Activated naive CD4-positive, alpha-beta T cell treated with anti-CD3 and anti-CD28 coated beads, Interleukin-2, amount 50 U/mL, for 72 hours (primary cell): ENCODE measurements around the gene MARCHF2. TPM values are rescaled to one million over a fixed set of nuclear protein-coding genes. Genes with fewer than 3 reads are reported as not detected.
"Not testable (repeated sequence)": the region's sequence is repeated elsewhere in the genome, so short reads cannot be mapped to it uniquely, and the experiment has no call there.

Experiments
- ATAC-seq, 2 donors: fragments of 150-1000 bp; cut with Tn5 transposase; 2 replicates each; pipeline ENCODE4 v1.10.0; 2021; ENCODE audit warnings: mild to moderate bottlenecking in 2 of 2, moderate library complexity in 2 of 2
- DNase-seq, 2 donors: peaks; one replicate each; pipeline ENCODE4 v3.0.0; 2021 to 2022; ENCODE audit warnings: low spot score in 2 of 2
- H3K27ac Mint-ChIP-seq, 2 donors: one replicate each; pipeline ENCODE4 v1.8.0; 2022; ENCODE audit warnings: mild to moderate bottlenecking in 2 of 2, mixed read lengths in 2 of 2
- H3K36me3 Mint-ChIP-seq, 2 donors: one replicate each; pipeline ENCODE4 v1.8.0; 2022; ENCODE audit warnings: mixed read lengths in 2 of 2
- H3K9me3 Mint-ChIP-seq, 2 donors: one replicate each; pipeline ENCODE4 v1.8.0; 2022; ENCODE audit warnings: mixed read lengths in 2 of 2
- total RNA-seq, 2 donors: library from RNA; stranded (reverse); gene quantifications; one replicate each; pipeline ENCODE4 v1.2.3, GENCODE V29; 2022

Gene MARCHF2
- total RNA-seq, 2 donors from 2014 or later = 7.3 to 14.9 TPM

DNA sequence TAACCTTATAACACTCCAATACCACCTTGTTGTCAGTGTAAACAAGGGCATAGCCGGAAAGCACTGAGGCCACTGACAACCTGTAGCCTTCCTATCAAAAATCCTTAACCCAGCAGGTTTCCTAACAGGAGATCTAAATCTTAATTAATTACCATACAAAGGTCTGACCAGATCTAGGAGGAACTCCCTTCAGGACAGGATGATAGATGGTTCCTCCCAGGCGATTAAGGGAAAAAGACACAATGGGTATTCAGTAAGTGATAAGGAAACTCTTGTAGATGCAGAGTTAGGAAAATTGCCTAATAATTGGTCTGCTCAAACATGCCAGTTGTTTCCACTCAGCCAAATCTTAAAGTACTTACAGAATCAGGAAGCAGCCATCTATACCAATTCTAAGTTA lies 28.0 kb upstream of the MARCHF2 start:
- peaks cover 5 to 15% of the 10 kb centered on the region in 2 donors for H3K36me3 Mint-ChIP-seq
- H3K27ac Mint-ChIP-seq, ATAC-seq, H3K9me3 Mint-ChIP-seq, DNase-seq: not testable (repeated sequence)

DNA sequence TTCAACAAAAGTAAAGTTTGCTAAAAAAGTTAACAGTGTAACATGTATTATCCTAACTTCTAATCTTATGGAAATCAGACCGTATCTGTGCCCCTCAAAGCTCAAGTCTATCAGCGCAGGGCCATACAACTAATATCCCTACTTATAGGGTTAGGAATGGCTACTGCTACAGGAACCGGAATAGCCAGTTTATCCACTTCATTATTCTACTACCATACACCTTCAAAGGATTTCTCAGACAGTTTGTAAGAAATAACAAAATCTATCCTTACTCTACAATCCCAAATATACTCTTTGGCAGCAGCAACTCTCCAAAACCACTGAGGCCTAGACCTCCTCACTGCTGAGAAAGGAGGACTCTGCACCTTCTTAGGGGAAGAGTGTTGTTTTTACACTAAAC lies 27.5 kb upstream of the MARCHF2 start:
- H3K27ac Mint-ChIP-seq, DNase-seq, ATAC-seq, H3K9me3 Mint-ChIP-seq: not testable (repeated sequence)
- peaks cover 5 to 15% of the 10 kb centered on the region in 2 donors for H3K36me3 Mint-ChIP-seq

DNA sequence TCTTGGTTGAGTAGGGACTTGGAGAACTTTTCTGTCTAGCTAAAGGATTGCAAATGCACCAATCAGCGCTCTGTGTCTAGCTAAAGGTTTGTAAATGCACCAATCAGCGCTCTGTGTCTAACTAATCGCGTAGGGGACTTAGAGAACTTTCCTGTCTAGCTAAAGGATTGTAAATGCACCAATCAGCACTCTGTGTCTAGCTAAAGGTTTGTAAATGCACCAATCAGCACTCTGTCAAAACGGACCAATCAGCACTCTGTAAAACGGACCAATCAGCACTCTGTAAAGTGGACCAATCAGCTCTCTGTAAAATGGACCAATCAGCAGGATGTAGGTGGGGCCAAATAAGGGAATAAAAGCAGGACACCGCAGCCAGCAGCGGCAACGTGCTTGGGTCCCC lies 26.7 kb upstream of the MARCHF2 start:
- ATAC-seq, H3K9me3 Mint-ChIP-seq, H3K27ac Mint-ChIP-seq, DNase-seq: not testable (repeated sequence)
- H3K36me3 Mint-ChIP-seq = peaks cover 5 to 15% of the 10 kb centered on the region in 2 donors

DNA sequence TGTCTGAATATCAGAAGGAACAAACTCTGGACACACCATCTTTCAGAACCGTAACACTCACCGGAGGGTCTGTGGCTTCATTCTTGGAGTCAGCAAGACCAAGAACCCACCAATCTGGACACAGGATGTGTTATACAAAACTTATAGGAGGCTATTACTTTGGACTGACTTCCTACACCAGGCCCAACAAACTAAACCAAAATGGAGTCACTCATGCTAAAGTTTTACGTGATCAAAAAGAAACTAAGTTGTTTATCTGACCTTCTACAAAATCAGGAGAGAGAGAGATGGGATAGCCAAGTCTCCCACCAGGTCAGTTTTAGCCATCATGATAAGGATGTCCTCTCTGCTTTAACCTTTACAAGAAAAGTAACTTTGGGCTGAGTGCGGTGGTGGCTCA lies 26.1 kb upstream of the MARCHF2 start:
- ATAC-seq (no peak), DNase-seq (no peak)
- Mint-ChIP-seq H3K36me3 (peaks cover 5 to 15% of the 10 kb centered on the region in 2 donors), H3K9me3 (peaks cover 0 to 7% of the 10 kb centered on the region in 2 donors), H3K27ac (no peak overlapping the region)

DNA sequence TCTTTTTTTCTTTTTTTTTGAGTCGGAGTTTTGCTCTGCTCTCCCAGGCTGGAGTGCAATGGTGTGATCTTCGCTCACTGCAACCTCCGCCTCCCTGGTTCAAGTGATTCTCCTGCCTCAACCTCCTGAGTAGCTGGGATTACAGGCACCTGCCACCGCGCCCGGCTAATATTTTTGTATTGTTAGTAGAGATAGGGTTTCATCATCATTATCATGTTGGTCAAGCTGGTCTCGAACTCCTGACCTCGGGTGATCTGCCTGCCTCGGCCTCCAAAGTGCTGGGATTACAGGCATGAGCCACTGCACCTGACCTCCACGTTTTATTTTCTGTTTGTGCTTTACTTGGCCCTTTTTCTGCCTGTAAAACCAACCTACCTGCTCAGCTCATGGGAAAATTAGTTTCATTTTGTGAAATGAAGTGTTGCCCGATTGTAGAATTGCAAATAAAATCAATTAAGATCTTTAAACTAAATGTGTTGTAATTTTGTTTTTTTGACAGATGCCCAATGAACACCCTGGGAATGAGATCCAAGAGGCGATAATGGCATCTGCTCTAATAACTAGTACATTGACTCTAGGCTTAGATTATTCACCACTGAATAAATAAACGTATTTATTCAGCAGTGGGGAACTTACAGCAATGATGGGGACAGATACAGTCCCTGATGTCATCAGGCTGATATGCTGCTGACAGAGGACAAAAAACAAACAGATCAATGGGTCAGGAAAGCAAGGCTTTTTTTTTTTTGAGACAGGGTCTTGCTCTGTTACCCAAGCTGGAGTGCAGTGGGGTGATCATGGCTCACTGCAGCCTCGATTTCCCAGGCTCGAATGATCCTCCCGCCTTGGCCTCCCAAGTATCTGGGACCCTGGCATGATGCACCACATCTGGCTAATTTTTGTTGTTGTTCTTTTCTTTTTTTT lies 25.2 kb upstream of the MARCHF2 start:
- ATAC-seq (no peak), DNase-seq (no peak)
- H3K27ac Mint-ChIP-seq = peak overlapping the region in 1 of 2 donors; percentile 44
- H3K36me3 Mint-ChIP-seq = peaks cover 5 to 15% of the 10 kb centered on the region in 2 donors
- peaks cover 0 to 7% of the 10 kb centered on the region in 2 donors for H3K9me3 Mint-ChIP-seq

DNA sequence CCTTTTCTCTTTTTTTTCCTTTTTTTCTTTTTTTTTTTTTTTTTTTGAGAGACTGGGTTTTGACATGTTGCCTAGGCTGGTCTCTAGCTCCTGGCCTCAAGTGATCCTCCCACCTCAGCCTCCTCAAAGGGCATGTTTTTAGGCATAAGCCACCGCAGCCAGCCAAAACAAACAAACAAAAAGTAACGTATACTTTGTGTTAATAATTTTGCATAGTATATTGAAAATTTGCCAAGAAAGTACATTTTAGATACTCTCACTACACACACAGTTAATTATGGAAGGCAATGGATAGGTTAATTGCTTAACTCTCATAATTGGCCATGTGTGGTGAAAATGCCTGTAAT lies 24.5 kb upstream of the MARCHF2 start:
- DNase-seq = no peak
- Mint-ChIP-seq H3K27ac (peak overlapping the region in 1 of 2 donors; percentile 50), H3K9me3 (peaks cover 0 to 7% of the 10 kb centered on the region in 2 donors), H3K36me3 (peaks cover 5 to 15% of the 10 kb centered on the region in 2 donors)
- ATAC-seq = no peak

DNA sequence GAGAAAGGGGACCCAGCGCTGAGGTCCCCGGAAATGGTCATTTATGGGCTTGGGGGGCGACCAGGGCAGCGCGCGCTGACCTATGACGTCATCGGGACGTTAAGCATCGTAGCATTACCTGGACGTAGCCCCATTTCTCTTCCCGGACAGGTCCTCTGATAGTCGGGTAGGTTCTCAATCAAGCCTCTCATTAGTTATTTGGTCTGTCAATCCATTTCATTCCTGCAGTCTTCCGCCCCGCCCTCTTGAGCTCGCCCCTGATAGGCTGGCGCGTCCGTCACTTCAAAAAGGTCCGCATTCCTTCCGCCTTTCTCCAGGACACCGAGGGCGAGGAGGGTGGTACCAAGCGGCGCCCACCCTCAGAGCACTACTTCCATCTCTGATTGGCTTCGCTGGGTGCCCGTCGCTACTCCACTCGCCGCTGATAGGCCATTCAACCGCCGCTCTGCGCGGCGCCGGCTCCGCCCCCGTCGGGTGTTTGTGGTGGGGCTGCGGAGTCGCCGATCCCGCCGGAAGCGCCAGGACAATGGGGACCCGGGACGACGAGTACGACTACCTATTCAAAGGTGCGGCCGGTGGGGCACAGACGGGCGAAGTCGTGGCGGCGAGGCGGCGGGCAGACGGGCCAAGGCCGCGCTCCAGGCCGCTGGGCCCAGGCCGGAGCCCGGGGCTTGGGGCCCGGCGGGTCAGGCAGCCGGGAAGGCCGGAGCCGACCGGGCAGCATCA lies 23.1 kb upstream of the MARCHF2 start, which contains the start of gene RAB11B:
Gene RAB11B (plus strand): TSS at position 470 of the 726 bp plus-strand sequence. CDS start 57 bp downstream, at position 527.
- H3K36me3 Mint-ChIP-seq = peaks cover 5 to 15% of the 10 kb centered on the region in 2 donors
- peak; percentile 96 to 100 for DNase-seq
- peak; percentile 92 to 93 for ATAC-seq

DNA sequence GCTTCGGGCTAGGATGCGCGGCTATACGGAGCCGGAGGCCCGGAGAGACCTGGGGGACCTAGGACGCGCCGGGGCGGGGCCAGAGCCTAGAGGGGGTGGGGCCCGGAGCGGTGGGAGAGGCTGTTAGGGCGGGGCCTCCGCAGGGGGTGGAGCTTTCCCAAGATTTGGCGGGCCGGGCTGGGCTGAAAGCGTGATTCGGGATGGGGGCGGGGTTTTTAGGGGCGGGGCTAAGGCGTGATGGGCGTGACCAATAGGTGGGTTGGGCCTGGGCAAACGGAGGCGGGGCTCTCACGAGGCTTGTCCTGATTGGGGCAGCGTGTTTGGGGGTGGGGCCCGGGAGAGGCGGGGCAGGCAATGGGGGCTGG lies 22.5 kb upstream of the MARCHF2 start:
- ATAC-seq = peak; percentile 44 to 73
- DNase-seq = peak; percentile 89 to 96
- H3K27ac Mint-ChIP-seq = peak overlapping the region; percentile 57 to 95
- peaks cover 5 to 15% of the 10 kb centered on the region in 2 donors for H3K36me3 Mint-ChIP-seq
- peaks cover 0 to 7% of the 10 kb centered on the region in 2 donors for H3K9me3 Mint-ChIP-seq

More for the DNA sequence above, 23.1 kb upstream of the MARCHF2 start, which contains the start of gene RAB11B:
- Mint-ChIP-seq H3K9me3 (peaks cover 0 to 7% of the 10 kb centered on the region in 2 donors), H3K27ac (peak within 1 kb of the TSS; percentile 95 to 97)

DNA sequence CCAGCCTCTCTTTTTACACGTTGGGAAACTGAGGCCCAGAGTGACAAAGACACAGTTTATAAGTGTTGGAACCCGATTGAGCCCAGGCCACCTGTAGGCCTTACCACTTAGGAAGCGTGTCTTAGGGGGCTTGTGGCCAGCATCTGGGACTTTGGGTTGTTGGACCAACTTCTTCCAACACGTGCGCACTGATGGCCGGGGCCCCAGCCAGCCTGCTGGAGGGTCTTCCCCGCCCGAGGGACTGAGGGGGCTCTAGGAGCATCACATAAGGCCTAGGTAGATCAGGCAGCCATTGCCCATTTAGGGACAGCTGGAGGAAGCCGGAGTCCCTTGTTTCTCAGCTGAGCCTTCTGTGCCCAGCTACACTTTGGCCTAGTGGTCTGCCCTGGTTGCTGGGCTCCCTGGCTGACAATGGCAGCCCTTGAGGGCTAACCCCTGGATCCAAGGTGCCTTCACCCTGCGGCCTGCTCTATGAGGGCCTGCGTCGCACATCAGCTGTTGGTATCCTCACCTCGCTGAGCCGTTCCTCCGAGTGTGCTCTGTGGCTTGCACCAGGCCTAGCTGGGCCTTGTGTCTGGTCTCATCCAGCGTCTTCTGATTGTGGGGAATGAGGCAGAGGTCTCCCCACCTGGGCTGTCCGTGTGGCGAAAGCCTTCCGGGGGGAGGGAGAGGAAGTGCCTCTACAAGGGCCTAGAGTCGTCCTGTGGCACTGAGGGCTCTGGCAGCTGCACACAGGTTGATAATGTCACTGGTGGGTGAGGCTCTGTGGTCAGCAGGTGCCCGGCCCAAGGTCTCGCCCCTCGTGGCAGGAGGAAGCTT lies 21.7 kb upstream of the MARCHF2 start:
- H3K36me3 Mint-ChIP-seq = peaks cover 5 to 13% of the 10 kb centered on the region in 2 donors
- H3K9me3 Mint-ChIP-seq = peaks cover 0 to 7% of the 10 kb centered on the region in 2 donors

DNA sequence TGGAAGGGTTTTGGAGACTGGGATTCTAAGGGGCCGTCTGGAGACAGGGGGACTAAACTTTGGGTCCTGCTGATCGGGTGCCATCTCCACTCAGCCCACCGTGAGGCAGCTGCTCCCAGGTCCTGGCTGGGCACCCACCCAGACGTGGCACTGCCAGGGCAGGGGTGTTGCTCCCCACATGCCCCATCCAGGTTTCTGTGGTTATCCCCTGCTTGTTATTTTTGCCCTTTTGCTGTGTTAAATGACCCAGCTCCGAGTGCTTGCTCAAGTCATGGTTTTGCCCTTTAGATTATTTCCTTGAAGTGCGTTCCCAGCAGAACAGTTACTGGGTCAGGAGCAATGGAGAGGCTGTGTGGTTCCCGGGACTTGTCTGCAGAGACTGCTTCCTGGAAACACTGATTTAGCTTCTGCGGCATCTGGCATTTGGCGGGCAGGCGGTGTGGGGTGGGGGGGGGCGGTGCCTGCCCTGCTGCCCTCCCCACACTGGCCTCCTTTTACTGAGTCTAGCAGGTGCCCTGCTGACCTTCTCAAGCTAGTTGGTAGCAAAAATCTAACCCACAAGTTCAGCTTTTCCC lies 21.0 kb upstream of the MARCHF2 start:
- ATAC-seq (no peak), DNase-seq (no peak)
- Mint-ChIP-seq H3K9me3 (no peaks in the 10 kb centered on the region), H3K27ac (peak overlapping the region; percentile 63 to 79), H3K36me3 (peaks cover 0 to 6% of the 10 kb centered on the region in 2 donors)

More for the DNA sequence above, 21.7 kb upstream of the MARCHF2 start:
- ATAC-seq (no peak), DNase-seq (no peak)
- peak overlapping the region; percentile 79 to 95 for H3K27ac Mint-ChIP-seq

DNA sequence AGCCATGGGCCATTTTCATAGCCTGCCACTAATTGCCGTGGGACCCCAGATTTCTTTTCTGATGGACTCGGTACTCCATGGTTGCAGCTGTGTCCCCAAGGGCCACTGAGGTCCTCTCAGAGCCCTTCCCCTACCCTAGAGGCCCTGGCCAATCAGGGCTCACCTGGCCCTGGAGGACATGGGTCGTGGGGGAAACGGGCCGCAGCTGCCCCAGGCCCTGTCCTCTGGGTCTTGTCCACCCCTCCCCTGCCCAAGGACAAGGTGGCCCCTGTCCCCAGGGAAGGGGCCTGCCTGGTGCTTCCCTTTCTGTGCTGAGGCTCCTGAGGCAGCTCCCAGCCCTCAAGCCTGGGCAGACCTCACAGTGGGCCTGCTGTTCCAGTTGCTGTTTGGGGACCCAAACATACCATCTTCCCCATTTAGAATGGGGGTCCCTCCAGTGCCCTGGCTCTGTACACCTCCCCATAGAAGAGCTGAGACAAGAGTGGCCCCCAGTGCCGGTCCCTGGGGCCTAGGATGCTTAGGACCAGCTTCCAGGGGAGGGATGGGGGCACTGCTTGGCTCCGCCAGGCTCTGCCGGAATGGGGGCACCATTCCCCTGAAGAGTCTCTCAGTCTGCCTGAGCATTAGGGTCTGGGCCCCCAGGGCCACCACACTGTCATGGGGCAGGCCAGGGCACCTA lies 19.8 kb upstream of the MARCHF2 start:
- DNase-seq (no peak), ATAC-seq (no peak)
- Mint-ChIP-seq H3K9me3 (no peaks in the 10 kb centered on the region), H3K27ac (peak overlapping the region in 1 of 2 donors; percentile 57), H3K36me3 (no peaks in the 10 kb centered on the region)

DNA sequence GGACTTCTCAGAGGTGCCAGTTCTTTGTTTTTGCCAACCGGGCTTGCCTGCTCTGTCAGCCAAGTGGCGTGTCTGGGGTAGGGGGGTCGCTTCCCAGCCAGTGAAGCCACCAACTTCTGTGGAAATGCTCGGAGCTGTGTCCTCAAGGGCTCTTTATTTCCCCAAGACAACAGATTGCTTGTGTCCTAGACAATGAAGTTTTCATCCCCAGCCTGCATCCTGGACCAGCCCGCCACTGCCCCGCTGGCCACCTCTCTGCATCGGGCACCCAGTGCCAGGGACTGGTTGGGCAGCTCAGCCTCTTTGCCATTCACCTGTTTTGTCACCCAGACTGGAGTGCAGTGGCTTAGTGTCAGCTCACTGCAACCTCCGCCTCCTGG lies 19.2 kb upstream of the MARCHF2 start:
- Mint-ChIP-seq H3K27ac (peak overlapping the region in 1 of 2 donors; percentile 52), H3K36me3 (no peaks in the 10 kb centered on the region), H3K9me3 (no peaks in the 10 kb centered on the region)
- ATAC-seq (no peak), DNase-seq (no peak)

DNA sequence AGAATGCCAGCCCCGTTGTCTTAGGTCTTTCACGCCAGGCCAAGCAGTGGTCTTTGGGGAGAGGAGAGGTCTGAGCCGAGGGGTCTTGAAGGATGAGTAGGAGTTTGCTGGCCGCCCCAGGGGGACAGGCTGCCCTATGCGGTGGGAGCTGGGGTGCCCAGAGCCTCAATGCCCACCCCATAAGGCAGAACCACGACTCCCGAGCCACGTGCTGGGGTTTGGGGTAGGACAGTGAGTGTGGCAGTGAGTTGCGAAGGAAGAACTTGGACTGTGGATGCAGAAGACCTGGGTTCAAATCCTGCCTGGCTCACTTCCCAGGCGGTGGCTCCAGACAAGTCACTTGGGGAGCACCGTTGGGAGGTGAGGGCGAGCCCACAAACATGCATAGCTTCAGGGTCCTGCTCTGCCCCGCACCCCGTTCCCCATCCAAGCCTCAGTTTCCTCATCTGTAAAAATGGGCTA lies 17.5 kb upstream of the MARCHF2 start:
- Mint-ChIP-seq H3K27ac (no peak overlapping the region), H3K9me3 (no peaks in the 10 kb centered on the region), H3K36me3 (no peaks in the 10 kb centered on the region)
- no peak for ATAC-seq
- no peak for DNase-seq

DNA sequence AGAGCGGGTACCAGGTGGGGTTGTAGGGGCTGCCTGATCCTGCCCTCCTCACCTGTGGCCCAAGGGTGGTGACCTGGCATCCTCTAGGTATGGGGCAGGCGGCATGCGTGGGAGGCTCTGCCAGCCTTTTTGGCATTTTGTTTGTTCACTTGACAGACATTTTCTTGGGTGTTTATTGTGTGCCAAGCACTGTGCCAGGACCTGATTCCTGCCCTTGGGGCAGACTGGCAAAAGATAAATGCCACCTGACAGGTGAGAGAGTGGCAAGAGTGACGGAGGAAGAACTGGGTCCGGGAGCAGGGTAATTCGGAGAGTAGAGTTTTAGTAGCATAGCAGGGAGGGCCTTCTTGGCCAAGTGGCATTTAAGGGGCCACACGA lies 16.9 kb upstream of the MARCHF2 start:
- Mint-ChIP-seq H3K36me3 (no peaks in the 10 kb centered on the region), H3K27ac (peak overlapping the region; percentile 37 to 50), H3K9me3 (no peaks in the 10 kb centered on the region)
- DNase-seq = no peak
- no peak for ATAC-seq

DNA sequence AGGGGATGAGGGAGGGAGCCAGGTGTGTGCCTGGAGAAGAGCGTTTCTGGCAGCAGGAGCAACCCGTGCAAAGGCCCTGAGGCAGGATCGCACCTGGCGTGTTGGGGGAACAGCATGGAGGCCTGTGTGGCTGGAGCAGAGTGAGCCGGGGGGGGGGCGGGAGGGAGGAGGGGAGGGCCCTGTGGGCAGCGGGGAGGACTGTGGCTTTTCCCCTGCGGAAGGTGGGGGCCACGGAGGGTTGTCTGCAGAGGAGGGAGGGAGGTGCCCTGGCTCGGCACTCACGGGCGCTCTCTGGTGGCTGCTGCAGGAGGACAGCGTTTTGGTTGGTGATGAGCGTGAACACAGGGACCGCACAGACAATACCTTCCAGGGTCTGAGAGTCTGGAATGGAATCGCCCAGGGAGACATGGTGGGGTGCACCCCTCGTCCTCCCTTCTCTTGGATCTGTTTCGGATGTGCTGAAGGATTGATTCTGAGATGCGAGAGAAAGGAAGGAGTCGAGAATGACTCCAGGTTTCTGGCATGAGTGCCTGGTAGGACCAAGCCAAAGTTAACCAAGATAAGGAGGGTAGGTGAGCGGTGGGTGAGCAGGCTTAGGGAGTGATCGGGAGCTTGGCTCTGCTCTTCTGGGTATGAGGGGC lies 16.4 kb upstream of the MARCHF2 start:
- ATAC-seq (peak; percentile 80 to 82), DNase-seq (peak in 1 of 2 donors; percentile 79)
- H3K27ac Mint-ChIP-seq = peak overlapping the region; percentile 50 to 91
- H3K36me3 Mint-ChIP-seq = no peaks in the 10 kb centered on the region
- H3K9me3 Mint-ChIP-seq = no peaks in the 10 kb centered on the region
